Measurements from ENCODE around the gene AQP7.

GRCh38 chr9:33348998-33349397, 53.4 kb downstream of the AQP7 start:
- TF ChIP-seq RAD21 (IDR thresholded peaks at IDR 0.05) (no peak), HNF4G (IDR thresholded peaks at IDR 0.05) (no peak), CTCF (IDR thresholded peaks at IDR 0.05; ENCODE audit: low read depth, low read length, missing input control) (no peak), REST (IDR thresholded peaks at IDR 0.05) (no peak), ZBTB33 (IDR thresholded peaks at IDR 0.05) (no peak), NR2F2 (IDR thresholded peaks at IDR 0.05) (no peak), SP1 (IDR thresholded peaks at IDR 0.05) (no peak)

All from liver (tissue), 3 donors.